ENCODE results near the gene KLHL35.

GRCh38 chr11:75421035-75421602 lies 11.9 kb downstream of the KLHL35 start:
- TF ChIP-seq CTCF (IDR thresholded peaks at IDR 0.05) (no peak), POLR2A (IDR thresholded peaks at IDR 0.05) (no peak)
